Keratinocyte (primary cell): ENCODE results near the gene EVC. TPM values are rescaled to one million over a fixed set of nuclear protein-coding genes. Genes with fewer than 3 reads are reported as not detected.

ENCODE experiments used
- DNase-seq: peaks from one replicate; pipeline ENCODE4 v3.0.0-alpha.2; 2011; ENCODE audit warnings: low read depth, missing footprints, low spot score
- FAIRE-seq: peaks from 2 replicates; lab custom pipeline; 2011; peaks lifted over from hg19 to GRCh38; lab: Jason Lieb, UNC
- H2AFZ ChIP-seq: 2 replicates; pipeline ENCODE4 v1.6.0; 2012; ENCODE audit warnings: low read length, control low read depth, inconsistent platforms; ENCODE audit not compliant: control insufficient read depth
- H3K27ac ChIP-seq: 2 replicates; pipeline ENCODE4 v1.5.1; 2011; ENCODE audit warnings: low read length; ENCODE audit not compliant: control insufficient read depth, insufficient read depth
- H3K27me3 ChIP-seq: 3 replicates; pipeline ENCODE4 v1.6.0; 2011; ENCODE audit warnings: low read length; ENCODE audit not compliant: control insufficient read depth, insufficient read depth; ENCODE audit errors: extremely low read depth
- H3K36me3 ChIP-seq, 2 experiments: 2 replicates in 1 of 2; 3 replicates in 1 of 2; pipeline ENCODE4 v1.5.1; 2011; ENCODE audit warnings: low read length in 2 of 2, mild to moderate bottlenecking in 1 of 2; ENCODE audit not compliant: control insufficient read depth in 2 of 2, insufficient read depth in 2 of 2; ENCODE audit errors: extremely low read depth in 1 of 2
- H3K4me1 ChIP-seq: 3 replicates; pipeline ENCODE4 v1.5.1; 2011; ENCODE audit warnings: low read length; ENCODE audit not compliant: control insufficient read depth, insufficient read depth; ENCODE audit errors: extremely low read depth
- H3K4me2 ChIP-seq: 3 replicates; pipeline ENCODE4 v1.6.0; 2011; ENCODE audit warnings: low read depth, low read length; ENCODE audit not compliant: control insufficient read depth, insufficient read depth; ENCODE audit errors: extremely low read depth
- H3K4me3 ChIP-seq, 3 experiments: fragments of 200-600 bp in 1 of 3; sonication (generic) in 1 of 3; 2 replicates in 2 of 3; 3 replicates in 1 of 3; pipeline ENCODE4 v1.5.1; 2011 to 2016; ENCODE audit warnings: low read length in 3 of 3, mild to moderate bottlenecking in 3 of 3, control low read depth in 2 of 3, inconsistent platforms in 1 of 3, low read depth in 1 of 3, mixed read lengths in 1 of 3, mixed run types in 1 of 3, moderate library complexity in 1 of 3; ENCODE audit not compliant: control insufficient read depth in 2 of 3, insufficient read depth in 2 of 3; ENCODE audit errors: extremely low read depth in 1 of 3
- H3K79me2 ChIP-seq: 2 replicates; pipeline ENCODE4 v1.6.0; 2012; ENCODE audit warnings: low read length; ENCODE audit not compliant: control insufficient read depth, insufficient read depth
- H3K9ac ChIP-seq: 3 replicates; pipeline ENCODE4 v1.6.0; 2011; ENCODE audit warnings: low read length; ENCODE audit not compliant: control insufficient read depth, insufficient read depth; ENCODE audit errors: extremely low read depth
- H3K9me1 ChIP-seq: 3 replicates; pipeline ENCODE4 v1.6.0; 2011; ENCODE audit warnings: low read length; ENCODE audit not compliant: control insufficient read depth, insufficient read depth; ENCODE audit errors: extremely low read depth
- H3K9me3 ChIP-seq: 2 replicates; pipeline ENCODE4 v1.5.1; 2012; ENCODE audit warnings: low read depth, low read length; ENCODE audit not compliant: control insufficient read depth
- H4K20me1 ChIP-seq: 3 replicates; pipeline ENCODE4 v1.6.0; 2011; ENCODE audit warnings: low read length; ENCODE audit not compliant: control insufficient read depth, insufficient read depth; ENCODE audit errors: extremely low read depth
- CTCF ChIP-seq, 3 experiments: IDR thresholded peaks in 1 of 3; conservative IDR thresholded peaks in 1 of 3; optimal IDR thresholded peaks in 1 of 3; 2 replicates in 2 of 3; 3 replicates in 1 of 3; pipeline versions ENCODE3 to v1.5.1; 2011; ENCODE audit warnings: low read length in 3 of 3, mild to moderate bottlenecking in 3 of 3, moderate library complexity in 2 of 3, control low read depth in 1 of 3, inconsistent platforms in 1 of 3; ENCODE audit not compliant: insufficient read depth in 2 of 3; ENCODE audit errors: extremely low read depth in 1 of 3
- EZH2 ChIP-seq: IDR thresholded peaks from one replicate; pipeline ENCODE4 v1.6.1; 2012; ENCODE audit warnings: inconsistent platforms, mild to moderate bottlenecking, low read length, moderate library complexity
- dilution Hi-C: fragments of 300-500 bp; cut with MboI; formaldehyde crosslinking; loops from one replicate; pipeline ENCODE4 v1.7.0; 2020; ENCODE audit warnings: low sequenced_read_pairs; ENCODE audit not compliant: extremely low pct_ligation_motif_present
- polyA plus RNA-seq, 5 experiments: library from polyadenylated mRNA; depleted of rRNA in 3 of 5; stranded (reverse) in 3 of 5; stranded (forward) in 1 of 5; unstranded in 1 of 5; fragments of >200 nt; gene quantifications; 1 replicate in 1 of 5; 2 replicates in 3 of 5; 3 replicates in 1 of 5; pipeline versions ENCODE4 v1.2.1 to v1.2.3, GENCODE V29; 2011 to 2012; ENCODE audit warnings: missing spikeins in 2 of 5, low read depth in 1 of 5, low replicate concordance in 1 of 5

Gene EVC
- polyA plus RNA-seq, 1 donor (not counting 4 experiments of a cell fraction or from before 2014, with no cell fraction given) = 7.3 TPM

GRCh38 chr4:5845035-5845905 lies 134.3 kb downstream of the EVC start:
- Histone ChIP-seq H3K36me3 (no peaks in the 10 kb centered on the region), H3K79me2 (no peaks in the 10 kb centered on the region), H3K4me3 (no peak overlapping the region), H3K9me3 (no peaks in the 10 kb centered on the region), H3K9me1 (no peaks in the 10 kb centered on the region), H3K4me1 (no peaks in the 10 kb centered on the region), H3K27me3 (no peaks in the 10 kb centered on the region), H4K20me1 (no peaks in the 10 kb centered on the region), H3K9ac (no peak overlapping the region), H2AFZ (no peak overlapping the region), H3K4me2 (no peak overlapping the region), H3K27ac (no peak overlapping the region)
- FAIRE-seq (no peak), DNase-seq (no peak)
- TF ChIP-seq EZH2 (no peak), CTCF (optimal IDR thresholded peaks at IDR 0.05 in 1 of 3, IDR thresholded peaks at IDR 0.05 in 1 of 3, conservative IDR thresholded peaks at IDR 0.05 in 1 of 3; ENCODE audit: extremely low read depth in 1 of 3, insufficient read depth in 2 of 3, low read length in 3 of 3) (no peak)
- dilution Hi-C loops = no loop called here

- H2AFZ ChIP-seq = no peak overlapping the region
- H3K36me3 ChIP-seq = no peaks in the 10 kb centered on the region
- dilution Hi-C loops = no loop called here
- no peak overlapping the region for H3K27ac ChIP-seq
- peaks cover 3% of the 10 kb centered on the region for H3K27me3 ChIP-seq
- H3K9me3 ChIP-seq = no peaks in the 10 kb centered on the region
- FAIRE-seq (no peak), DNase-seq (no peak)
- H3K4me2 ChIP-seq = no peak overlapping the region
- H3K4me3 ChIP-seq = no peak overlapping the region
- no peak for TF ChIP-seq CTCF (optimal IDR thresholded peaks at IDR 0.05 in 1 of 3, IDR thresholded peaks at IDR 0.05 in 1 of 3, conservative IDR thresholded peaks at IDR 0.05 in 1 of 3; ENCODE audit: extremely low read depth in 1 of 3, insufficient read depth in 2 of 3, low read length in 3 of 3)
- TF ChIP-seq EZH2 = no peak
- H3K79me2 ChIP-seq = no peaks in the 10 kb centered on the region
- H3K9ac ChIP-seq = no peak overlapping the region
- H3K9me1 ChIP-seq = no peaks in the 10 kb centered on the region
- no peaks in the 10 kb centered on the region for H4K20me1 ChIP-seq
- no peaks in the 10 kb centered on the region for H3K4me1 ChIP-seq
These were observed 140.8 kb downstream of the EVC start for GRCh38 chr4:5851637-5852301.
